Measurements from ENCODE around the gene FOXK2. TPM values are rescaled to one million over a fixed set of nuclear protein-coding genes. Genes with fewer than 3 reads are reported as not detected.

Gene FOXK2
- total and polyA plus RNA-seq, 2 of the 8 experiments (the other 6 are each of a cell fraction or from before 2014, with no cell fraction given), result 34.7 to 64.9 TPM

DNA sequence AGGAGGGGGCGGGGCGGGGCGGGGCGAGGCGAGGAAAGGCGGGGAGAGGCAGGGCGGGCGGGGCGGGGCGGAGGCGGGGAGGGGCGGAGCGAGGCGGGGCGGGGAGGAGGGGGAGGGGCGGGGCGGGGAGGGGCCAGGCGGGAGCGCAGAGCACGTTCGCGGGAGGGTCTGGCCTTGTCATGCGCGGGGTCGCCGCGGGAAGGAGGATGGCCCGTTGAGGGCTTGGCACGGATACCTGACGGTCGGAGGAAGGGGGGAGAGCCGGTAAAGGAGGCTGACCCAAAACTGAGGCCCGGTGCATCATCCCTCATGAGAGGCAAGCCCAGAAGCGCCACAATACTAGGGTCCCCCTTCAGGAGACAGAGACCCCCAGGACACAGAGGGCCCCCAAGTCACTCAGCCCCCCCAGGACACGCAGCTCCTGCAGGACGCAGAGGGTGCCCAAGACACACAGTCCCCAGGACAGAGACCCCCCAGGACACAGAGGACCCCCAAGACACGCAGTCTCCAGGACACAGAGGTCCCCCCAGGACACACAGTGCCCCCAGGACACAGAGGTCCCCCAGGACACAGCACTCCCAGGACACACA is 129.3 kb downstream of the FOXK2 start (continued):
- TF ChIP-seq SP1 (IDR thresholded peaks at IDR 0.05; ENCODE audit: low read depth, low read length) (no peak), FOSL1 (IDR thresholded peaks at IDR 0.05; ENCODE audit: insufficient read depth, low read depth, low read length) (no peak), CBX8 (IDR thresholded peaks at IDR 0.05; ENCODE audit: borderline replicate concordance, low read depth, low read length) (no peak), RAD21 (IDR thresholded peaks at IDR 0.05 in 1 of 2, conservative IDR thresholded peaks at IDR 0.05 in 1 of 2; ENCODE audit: low read depth in 2 of 2, low read length in 2 of 2) (no peak), KDM1A (IDR thresholded peaks at IDR 0.05; ENCODE audit: borderline replicate concordance, low read length) (no peak), GABPA (IDR thresholded peaks at IDR 0.05; ENCODE audit: borderline replicate concordance, insufficient read depth, low read length) (no peak), POU5F1 (IDR thresholded peaks at IDR 0.05; ENCODE audit: low read depth, low read length) (no peak), RXRA (IDR thresholded peaks at IDR 0.05; ENCODE audit: insufficient read depth, low read depth, low read length) (no peak), NANOG (IDR thresholded peaks at IDR 0.05; ENCODE audit: insufficient read depth, low read depth, low read length, poor library complexity, severe bottlenecking) (no peak)
- TF ChIP-seq, protein P1, sequence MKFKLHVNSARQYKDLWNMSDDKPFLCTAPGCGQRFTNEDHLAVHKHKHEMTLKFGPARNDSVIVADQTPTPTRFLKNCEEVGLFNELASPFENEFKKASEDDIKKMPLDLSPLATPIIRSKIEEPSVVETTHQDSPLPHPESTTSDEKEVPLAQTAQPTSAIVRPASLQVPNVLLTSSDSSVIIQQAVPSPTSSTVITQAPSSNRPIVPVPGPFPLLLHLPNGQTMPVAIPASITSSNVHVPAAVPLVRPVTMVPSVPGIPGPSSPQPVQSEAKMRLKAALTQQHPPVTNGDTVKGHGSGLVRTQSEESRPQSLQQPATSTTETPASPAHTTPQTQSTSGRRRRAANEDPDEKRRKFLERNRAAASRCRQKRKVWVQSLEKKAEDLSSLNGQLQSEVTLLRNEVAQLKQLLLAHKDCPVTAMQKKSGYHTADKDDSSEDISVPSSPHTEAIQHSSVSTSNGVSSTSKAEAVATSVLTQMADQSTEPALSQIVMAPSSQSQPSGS (IDR thresholded peaks at IDR 0.05; ENCODE audit: low read length), result no peak
